GM13977 (cell line): ENCODE results near the gene CDH4.

Source experiments
- DNase-seq: peaks from one replicate; pipeline ENCODE4 v3.0.0; 2012; ENCODE audit warnings: low spot score
- in situ Hi-C: fragments of 300-500 bp; cut with MboI; formaldehyde crosslinking; loops from one replicate; pipeline ENCODE4 v1.12.0; 2022; ENCODE audit warnings: low sequenced_read_pairs, low pct_unique_long_range_greater_than_20kb, mixed read lengths, inconsistent platforms; ENCODE audit not compliant: unreplicated experiment
- TF ChIP-seq, protein P1 (sequence below): IDR thresholded peaks from 2 replicates; pipeline ENCODE4 v1.5.1; 2012; ENCODE audit warnings: mild to moderate bottlenecking, control low read depth; ENCODE audit not compliant: insufficient read depth; ENCODE audit errors: extremely low read depth, missing control alignments

Gene CDH4

DNA sequence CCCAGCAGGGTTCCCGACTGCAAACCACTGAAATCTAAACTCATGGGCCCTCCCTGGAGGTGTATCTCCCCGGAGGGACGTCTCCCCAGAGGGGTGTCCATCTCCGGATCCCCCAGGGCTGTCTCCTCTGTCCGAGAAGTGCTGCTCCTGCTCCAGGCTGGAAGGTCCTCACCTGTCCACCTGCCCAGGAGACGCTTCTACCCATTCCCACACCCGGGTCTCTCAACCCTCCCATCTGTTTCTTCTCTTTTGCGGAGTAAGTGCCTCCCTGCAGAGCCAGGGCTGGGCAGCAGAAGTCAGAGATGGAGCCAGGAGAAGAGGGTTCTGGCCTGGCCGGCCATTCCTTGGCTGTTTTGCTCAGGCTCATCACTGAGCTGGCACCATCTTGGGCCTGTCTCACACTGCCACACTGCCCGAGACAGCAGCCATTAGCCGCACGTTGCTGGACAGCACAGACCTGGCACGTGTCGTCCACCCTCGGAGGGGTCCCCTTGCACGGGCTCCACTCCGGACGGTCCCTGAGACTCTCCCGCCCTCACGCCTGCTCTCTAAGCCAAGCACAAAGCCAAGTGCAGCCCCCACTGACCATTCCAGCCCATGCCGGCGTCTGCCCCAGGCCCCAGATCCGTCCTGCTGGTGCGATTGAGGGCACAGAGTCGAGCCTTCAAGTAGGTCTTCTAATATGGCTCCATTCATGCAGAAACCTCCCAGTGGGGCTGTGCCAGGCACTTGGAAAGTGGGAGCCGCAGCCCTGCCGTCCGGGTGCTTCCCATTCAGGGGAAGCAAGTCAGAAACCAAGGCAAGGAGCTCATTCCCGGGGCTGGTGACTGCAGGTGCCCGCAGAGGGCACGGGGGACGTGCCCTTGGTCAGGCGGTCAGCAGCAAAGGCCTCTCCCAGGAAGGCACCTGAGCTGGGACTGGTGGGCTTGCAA, 445.9 kb downstream of the CDH4 start:
- DNase-seq, result no peak
- in situ Hi-C loops, result no loop called here

DNA sequence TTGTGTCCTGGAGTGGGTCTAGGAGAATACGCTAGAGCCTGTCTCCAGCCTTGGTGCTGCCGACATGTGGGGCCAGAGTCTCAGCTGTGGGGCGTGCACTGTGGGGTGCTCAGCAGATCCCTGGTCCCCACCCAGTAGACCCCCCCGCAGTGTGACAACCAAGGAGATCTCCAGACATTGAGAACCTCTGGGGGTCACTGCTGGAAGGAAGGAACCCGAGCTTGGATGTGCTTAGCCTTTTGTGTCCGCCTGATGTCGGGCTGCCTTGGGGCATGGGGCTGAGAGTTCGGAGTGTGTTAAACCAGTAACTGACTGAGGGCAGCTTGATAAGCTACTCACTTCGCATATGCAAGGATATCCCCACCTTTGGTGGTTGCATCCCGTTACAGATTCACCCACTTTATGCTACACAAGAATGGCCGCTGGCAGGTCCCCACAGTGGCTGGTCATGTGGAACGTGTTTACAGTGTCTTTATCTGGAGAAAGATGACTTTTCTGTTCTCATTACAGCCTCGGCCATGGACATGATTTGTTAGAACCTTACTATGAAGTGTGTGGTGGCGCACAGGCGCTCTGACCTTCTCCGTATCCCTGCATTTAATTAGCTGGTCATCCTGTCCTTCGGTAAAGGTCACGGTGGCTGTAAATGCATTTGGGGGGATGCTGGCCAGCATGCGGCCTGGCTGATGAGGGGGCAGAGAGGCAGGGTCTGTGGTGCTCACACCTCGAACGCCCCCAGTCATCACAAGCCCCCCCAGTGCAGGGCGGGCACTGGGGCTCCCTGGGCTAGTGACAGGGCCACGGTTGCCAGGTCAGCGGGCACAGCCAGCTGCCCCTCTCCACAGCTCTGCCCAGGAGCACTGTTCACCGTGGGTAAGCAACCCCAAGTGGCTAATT, 446.8 kb downstream of the CDH4 start:
- in situ Hi-C loops, result no loop called here
- DNase-seq, result no peak

More for the DNA sequence above, 445.9 kb downstream of the CDH4 start:
- TF ChIP-seq, protein P1, sequence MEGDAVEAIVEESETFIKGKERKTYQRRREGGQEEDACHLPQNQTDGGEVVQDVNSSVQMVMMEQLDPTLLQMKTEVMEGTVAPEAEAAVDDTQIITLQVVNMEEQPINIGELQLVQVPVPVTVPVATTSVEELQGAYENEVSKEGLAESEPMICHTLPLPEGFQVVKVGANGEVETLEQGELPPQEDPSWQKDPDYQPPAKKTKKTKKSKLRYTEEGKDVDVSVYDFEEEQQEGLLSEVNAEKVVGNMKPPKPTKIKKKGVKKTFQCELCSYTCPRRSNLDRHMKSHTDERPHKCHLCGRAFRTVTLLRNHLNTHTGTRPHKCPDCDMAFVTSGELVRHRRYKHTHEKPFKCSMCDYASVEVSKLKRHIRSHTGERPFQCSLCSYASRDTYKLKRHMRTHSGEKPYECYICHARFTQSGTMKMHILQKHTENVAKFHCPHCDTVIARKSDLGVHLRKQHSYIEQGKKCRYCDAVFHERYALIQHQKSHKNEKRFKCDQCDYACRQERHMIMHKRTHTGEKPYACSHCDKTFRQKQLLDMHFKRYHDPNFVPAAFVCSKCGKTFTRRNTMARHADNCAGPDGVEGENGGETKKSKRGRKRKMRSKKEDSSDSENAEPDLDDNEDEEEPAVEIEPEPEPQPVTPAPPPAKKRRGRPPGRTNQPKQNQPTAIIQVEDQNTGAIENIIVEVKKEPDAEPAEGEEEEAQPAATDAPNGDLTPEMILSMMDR, result no peak

DNA sequence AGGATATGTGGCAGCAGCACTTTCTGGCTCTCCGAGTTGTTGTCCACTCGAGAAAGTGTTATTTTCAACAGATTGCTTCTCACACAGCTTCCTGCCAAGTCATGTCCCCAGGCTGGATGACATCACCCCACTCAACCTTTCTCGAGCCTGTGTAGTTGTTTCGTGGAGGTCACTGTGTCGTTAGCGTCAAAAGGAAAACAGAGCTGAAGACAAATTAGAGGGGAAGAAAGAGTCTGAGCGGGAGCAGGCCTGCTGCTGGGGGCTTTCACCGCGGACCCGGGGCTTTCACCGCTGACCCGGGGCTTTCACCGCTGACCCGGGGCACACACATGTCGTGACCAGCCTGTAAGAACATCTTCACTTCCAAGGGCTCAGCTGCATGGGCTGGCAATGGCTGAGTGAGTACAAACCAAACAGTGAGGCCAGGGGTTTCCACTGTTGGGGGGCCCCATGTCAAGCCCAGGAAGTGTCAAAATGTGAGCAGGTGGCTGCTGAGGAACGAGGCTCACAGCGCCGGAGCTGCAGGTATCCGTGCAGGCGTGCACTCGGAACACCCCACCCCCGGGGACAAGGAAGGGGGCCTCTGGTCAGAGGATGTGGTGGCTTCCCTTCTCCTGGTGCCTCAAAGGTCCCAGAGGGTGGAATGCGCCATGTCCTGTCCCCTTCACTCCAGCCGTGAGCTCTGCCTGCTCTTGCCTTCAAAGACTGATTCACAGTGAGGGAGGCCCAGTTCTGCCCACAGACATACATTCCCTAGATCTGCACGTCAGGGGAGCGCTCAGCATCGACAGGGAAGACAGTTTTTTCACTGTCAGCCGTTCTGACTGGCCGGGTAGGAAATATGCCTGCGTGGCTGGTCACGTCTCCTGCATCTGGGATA, 447.7 kb downstream of the CDH4 start:
- in situ Hi-C loops, result no loop called here
- TF ChIP-seq, protein P1, result no peak
- DNase-seq, result no peak

More for the DNA sequence above, 446.8 kb downstream of the CDH4 start:
- TF ChIP-seq, protein P1, result no peak

DNA sequence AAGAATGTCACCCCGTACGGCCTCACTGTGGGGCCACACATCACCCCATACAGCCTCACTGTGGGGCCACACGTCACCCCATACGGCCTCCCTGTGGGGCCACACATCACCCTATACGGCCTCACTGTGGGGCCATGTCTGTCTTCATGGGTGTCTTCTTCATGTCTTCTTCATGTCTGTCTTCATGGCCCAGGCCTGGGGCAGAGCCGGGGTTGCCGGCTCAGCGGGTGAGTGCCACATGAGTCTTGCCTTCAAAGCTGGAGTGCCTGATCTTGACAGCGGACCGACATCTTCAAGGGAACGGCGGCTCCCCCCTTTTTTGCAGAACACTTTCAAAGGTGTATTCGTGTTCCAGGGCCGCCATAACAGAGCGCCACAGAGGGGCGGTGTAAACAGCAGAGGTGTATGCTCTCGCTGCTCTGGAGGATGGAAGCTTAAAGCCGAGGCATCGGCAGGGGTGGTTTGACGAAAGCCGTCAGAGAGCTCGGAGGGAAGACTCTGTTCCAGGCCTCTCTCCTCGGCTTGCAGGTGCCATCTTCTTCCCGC, 448.6 kb downstream of the CDH4 start:
- in situ Hi-C loops, result no loop called here
- TF ChIP-seq, protein P1, result no peak
- DNase-seq, result no peak

DNA sequence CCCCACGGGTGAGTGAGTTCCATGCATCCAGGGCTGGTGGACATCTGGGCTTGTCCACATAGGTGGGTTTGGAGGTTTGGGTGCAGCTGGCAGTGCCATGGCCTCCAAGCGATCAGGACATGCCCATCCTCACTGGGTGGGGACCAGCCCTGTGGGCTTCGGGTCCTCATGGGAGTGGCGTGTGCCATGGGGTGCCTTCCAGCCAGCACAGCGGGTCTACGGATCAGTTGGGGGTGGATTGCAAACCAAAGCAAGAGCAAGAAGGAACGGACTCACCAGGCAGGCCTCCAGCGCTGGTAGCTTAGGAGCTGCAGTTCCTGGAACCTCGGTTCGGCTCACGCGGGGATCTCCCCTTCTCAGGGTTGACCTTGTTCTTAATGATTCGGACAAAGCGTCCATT, 449.3 kb downstream of the CDH4 start:
- no peak for DNase-seq
- TF ChIP-seq, protein P1, result no peak
- in situ Hi-C loops, result no loop called here

DNA sequence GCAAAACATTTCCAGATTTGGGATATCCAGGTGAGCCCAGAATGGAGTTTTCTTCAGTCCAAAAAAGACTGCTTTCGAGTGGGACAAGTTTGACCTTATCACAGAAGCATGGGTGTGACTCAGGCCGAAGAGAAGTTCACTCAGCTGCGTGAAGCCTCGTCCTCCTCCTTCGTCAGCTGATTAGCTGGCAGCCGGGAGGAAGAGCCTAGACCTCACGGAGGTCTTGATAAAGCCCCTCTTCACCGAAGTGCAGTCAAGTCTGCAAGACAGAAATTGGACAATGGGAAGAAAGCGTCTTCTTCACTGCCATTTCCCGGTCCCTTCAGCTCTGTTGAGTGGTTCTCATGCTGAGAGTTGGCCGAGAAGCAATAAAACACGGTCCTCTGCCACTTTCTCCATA, 449.7 kb downstream of the CDH4 start:
- no peak for DNase-seq
- TF ChIP-seq, protein P1, result no peak
- in situ Hi-C loops, result no loop called here
